ENCODE results near the gene JMJD1C.
"Not testable (repeated sequence)": the region's sequence is repeated elsewhere in the genome, so short reads cannot be mapped to it uniquely, and the experiment has no call there.

JMJD1C gene

GRCh38 chr10:63396133-63396761 lies 69.5 kb downstream of the JMJD1C start:
- DNase-seq = no peak

GRCh38 chr10:63393050-63393449 lies 72.7 kb downstream of the JMJD1C start:
- DNase-seq = no peak

- DNase-seq = no peak
These were observed 73.6 kb downstream of the JMJD1C start for GRCh38 chr10:63392224-63392623.

- DNase-seq = no peak
These were observed 74.0 kb downstream of the JMJD1C start for GRCh38 chr10:63391812-63392211.

- DNase-seq = no peak
These were observed 75.3 kb downstream of the JMJD1C start for GRCh38 chr10:63390521-63390920.

- DNase-seq = no peak
These were observed 77.3 kb downstream of the JMJD1C start for GRCh38 chr10:63388421-63389031.

GRCh38 chr10:63385254-63385653 lies 80.5 kb downstream of the JMJD1C start:
- no peak for DNase-seq

GRCh38 chr10:63384675-63385074 lies 81.1 kb downstream of the JMJD1C start:
- DNase-seq = no peak

- no peak for DNase-seq
These were observed 81.8 kb downstream of the JMJD1C start for GRCh38 chr10:63384001-63384400.

- no peak for DNase-seq
These were observed 82.6 kb downstream of the JMJD1C start for GRCh38 chr10:63383141-63383540.

GRCh38 chr10:63382066-63382465 lies 83.7 kb downstream of the JMJD1C start:
- DNase-seq = no peak

GRCh38 chr10:63377305-63377661 lies 88.5 kb downstream of the JMJD1C start:
- DNase-seq = not testable (repeated sequence)

- no peak for DNase-seq
These were observed 89.0 kb downstream of the JMJD1C start for GRCh38 chr10:63376560-63377304.

GRCh38 chr10:63375859-63376258 lies 89.9 kb downstream of the JMJD1C start:
- DNase-seq = no peak

GRCh38 chr10:63375458-63375857 lies 90.3 kb downstream of the JMJD1C start:
- no peak for DNase-seq

GRCh38 chr10:63374991-63375390 lies 90.8 kb downstream of the JMJD1C start:
- no peak for DNase-seq

GRCh38 chr10:63373176-63373575 lies 92.6 kb downstream of the JMJD1C start:
- DNase-seq = no peak

GRCh38 chr10:63369711-63370110 lies 96.1 kb downstream of the JMJD1C start:
- no peak for DNase-seq

- no peak for DNase-seq
These were observed 97.4 kb downstream of the JMJD1C start for GRCh38 chr10:63368365-63368764.

GRCh38 chr10:63366933-63367332 lies 98.8 kb downstream of the JMJD1C start:
- DNase-seq = no peak

GRCh38 chr10:63365976-63366765 lies 99.6 kb downstream of the JMJD1C start:
- no peak for DNase-seq

- DNase-seq = no peak
These were observed 100.9 kb downstream of the JMJD1C start for GRCh38 chr10:63364918-63365317.

GRCh38 chr10:63363951-63364350 lies 101.8 kb downstream of the JMJD1C start:
- no peak for DNase-seq

- no peak for DNase-seq
These were observed 110.1 kb downstream of the JMJD1C start for GRCh38 chr10:63355682-63356081.
